Measurements from ENCODE around the gene SLC25A13.

The SLC25A13 gene

DNA sequence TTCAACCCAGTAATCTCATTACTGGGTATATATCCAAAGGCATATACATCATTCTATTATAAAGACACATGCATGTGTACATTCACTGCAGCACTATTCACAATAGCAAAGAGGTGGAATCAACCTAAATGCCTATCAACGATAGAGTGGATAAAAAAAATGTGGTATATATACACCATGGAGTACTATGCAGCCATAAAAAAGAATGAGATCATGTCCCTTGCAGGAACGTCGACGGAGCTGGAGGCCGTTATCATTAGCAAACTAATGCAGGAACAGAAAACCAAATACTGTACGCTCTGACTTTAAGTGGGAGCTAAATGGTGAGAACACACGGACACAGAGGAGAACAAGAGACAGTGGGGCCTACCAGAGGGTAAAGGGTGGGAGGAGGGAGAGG lies 105.5 kb downstream of the SLC25A13 start:
- no peak overlapping the region for H3K9ac ChIP-seq (ENCODE audit: low read length)
- H2AFZ ChIP-seq (ENCODE audit: insufficient read depth, low read length, poor library complexity) = no peak overlapping the region
- no peak overlapping the region for H3K4ac ChIP-seq (ENCODE audit: low read depth, low read length)
- no peak overlapping the region for H2BK120ac ChIP-seq (ENCODE audit: insufficient read depth, low read length, poor library complexity)
- peaks cover 0 to 2% of the 10 kb centered on the region in 2 experiments for H3K4me1 ChIP-seq (ENCODE audit: control insufficient read depth in 1 of 2, insufficient read depth in 2 of 2, low read length in 2 of 2)
- H3K4me2 ChIP-seq (ENCODE audit: low read length) = no peak overlapping the region
- H4K8ac ChIP-seq (ENCODE audit: low read depth, low read length) = no peak overlapping the region
- no peaks in the 10 kb centered on the region for H3K36me3 ChIP-seq (ENCODE audit: control insufficient read depth in 1 of 2, insufficient read depth in 2 of 2, low read length in 2 of 2)
- no peak overlapping the region for H2AK5ac ChIP-seq (ENCODE audit: low read length)
- no peak overlapping the region for H3K23ac ChIP-seq (ENCODE audit: low read length)
- no peaks in the 10 kb centered on the region for H3K79me2 ChIP-seq (ENCODE audit: control insufficient read depth, insufficient read depth, low read length, poor library complexity)
- no peak overlapping the region for H4K12ac ChIP-seq (ENCODE audit: low read depth, low read length)
- no peak overlapping the region for H3K4me3 ChIP-seq (ENCODE audit: low read depth, low read length)
- no peak overlapping the region for H2BK12ac ChIP-seq (ENCODE audit: low read length)
- no peak overlapping the region for H3K14ac ChIP-seq (ENCODE audit: low read length)
- DNase-seq = no peak
- no peak overlapping the region for H3K27ac ChIP-seq (ENCODE audit: low read depth, low read length)
- no CpG with 5 or more reads among the region's 7 CpGs for WGBS (ENCODE audit: extremely low coverage, insufficient coverage, insufficient read length)
- no peak overlapping the region for H2BK5ac ChIP-seq (ENCODE audit: low read depth, low read length, poor library complexity)
- H4K91ac ChIP-seq (ENCODE audit: low read depth, low read length) = no peak overlapping the region
- H3K27me3 ChIP-seq (ENCODE audit: insufficient read depth, low read length) = no peaks in the 10 kb centered on the region
- H3K9me3 ChIP-seq (ENCODE audit: insufficient read depth, low read depth, low read length) = no peaks in the 10 kb centered on the region
- H3K79me1 ChIP-seq (ENCODE audit: low read length) = no peaks in the 10 kb centered on the region
- H3K18ac ChIP-seq (ENCODE audit: low read length) = no peak overlapping the region

DNA sequence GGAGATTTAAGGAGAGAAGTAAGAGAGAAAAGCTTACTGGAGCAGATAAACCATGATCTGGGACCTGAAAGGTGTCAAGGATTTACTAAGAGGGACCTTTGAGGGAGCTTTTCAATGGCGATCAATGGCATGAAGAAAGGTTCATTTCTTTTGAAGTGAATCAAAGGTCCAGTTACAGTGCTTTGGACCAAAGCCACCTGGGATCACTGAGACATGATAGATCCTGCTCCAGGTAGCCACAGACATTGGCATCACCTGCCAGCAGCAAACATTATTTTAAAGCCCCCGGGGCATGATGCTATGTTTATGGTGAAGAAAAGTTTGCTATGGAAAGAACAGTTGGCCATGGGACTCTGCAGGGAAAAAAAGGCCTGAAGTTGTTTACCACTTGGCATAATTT lies 109.4 kb downstream of the SLC25A13 start:
- Histone ChIP-seq H3K9me3 (ENCODE audit: insufficient read depth, low read depth, low read length) (no peaks in the 10 kb centered on the region), H4K8ac (ENCODE audit: low read depth, low read length) (no peak overlapping the region), H3K79me2 (ENCODE audit: control insufficient read depth, insufficient read depth, low read length, poor library complexity) (no peaks in the 10 kb centered on the region), H3K4me3 (ENCODE audit: low read depth, low read length) (no peak overlapping the region), H3K4ac (ENCODE audit: low read depth, low read length) (no peak overlapping the region), H2AK5ac (ENCODE audit: low read length) (no peak overlapping the region), H2BK120ac (ENCODE audit: insufficient read depth, low read length, poor library complexity) (no peak overlapping the region), H3K4me2 (ENCODE audit: low read length) (no peak overlapping the region), H4K91ac (ENCODE audit: low read depth, low read length) (no peak overlapping the region), H4K12ac (ENCODE audit: low read depth, low read length) (no peak overlapping the region), H2AFZ (ENCODE audit: insufficient read depth, low read length, poor library complexity) (no peak overlapping the region), H3K18ac (ENCODE audit: low read length) (no peak overlapping the region), H3K79me1 (ENCODE audit: low read length) (no peaks in the 10 kb centered on the region), H3K23ac (ENCODE audit: low read length) (no peak overlapping the region), H3K36me3 (ENCODE audit: control insufficient read depth in 1 of 2, insufficient read depth in 2 of 2, low read length in 2 of 2) (peaks cover 0 to 2% of the 10 kb centered on the region in 2 experiments), H3K4me1 (ENCODE audit: control insufficient read depth in 1 of 2, insufficient read depth in 2 of 2, low read length in 2 of 2) (no peaks in the 10 kb centered on the region), H2BK12ac (ENCODE audit: low read length) (no peak overlapping the region), H3K14ac (ENCODE audit: low read length) (no peak overlapping the region), H3K9ac (ENCODE audit: low read length) (no peak overlapping the region), H2BK5ac (ENCODE audit: low read depth, low read length, poor library complexity) (no peak overlapping the region), H3K27me3 (ENCODE audit: insufficient read depth, low read length) (no peaks in the 10 kb centered on the region), H3K27ac (ENCODE audit: low read depth, low read length) (no peak overlapping the region)
- WGBS (ENCODE audit: extremely low coverage, insufficient coverage, insufficient read length) = no CpG with 5 or more reads among the region's 2 CpGs
- no peak for DNase-seq

DNA sequence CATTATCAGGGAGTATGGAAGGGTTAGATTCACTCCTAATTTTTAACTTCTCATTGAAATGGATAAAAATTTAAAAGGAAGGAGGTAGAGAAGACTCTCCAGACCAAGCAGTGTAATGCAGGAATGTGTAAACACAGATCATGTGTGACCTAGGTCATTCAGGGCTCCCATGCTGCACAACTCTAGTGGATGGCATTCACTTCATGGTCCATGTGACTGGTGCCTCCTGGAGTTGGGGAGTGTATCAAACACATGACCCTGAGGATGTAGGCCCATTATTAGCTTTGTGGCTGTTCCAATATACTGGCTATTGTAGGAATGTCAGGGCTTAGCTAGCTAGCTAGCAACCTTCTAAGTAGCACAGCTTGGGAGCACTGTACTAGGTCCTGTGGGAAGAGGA lies 109.9 kb downstream of the SLC25A13 start:
- Histone ChIP-seq H3K14ac (ENCODE audit: low read length) (no peak overlapping the region), H3K4ac (ENCODE audit: low read depth, low read length) (no peak overlapping the region), H2BK12ac (ENCODE audit: low read length) (no peak overlapping the region), H3K4me3 (ENCODE audit: low read depth, low read length) (no peak overlapping the region), H2AFZ (ENCODE audit: insufficient read depth, low read length, poor library complexity) (no peak overlapping the region), H3K9ac (ENCODE audit: low read length) (no peak overlapping the region), H3K27ac (ENCODE audit: low read depth, low read length) (no peak overlapping the region), H3K79me2 (ENCODE audit: control insufficient read depth, insufficient read depth, low read length, poor library complexity) (no peaks in the 10 kb centered on the region), H4K91ac (ENCODE audit: low read depth, low read length) (no peak overlapping the region), H3K27me3 (ENCODE audit: insufficient read depth, low read length) (no peaks in the 10 kb centered on the region), H2BK5ac (ENCODE audit: low read depth, low read length, poor library complexity) (no peak overlapping the region), H3K9me3 (ENCODE audit: insufficient read depth, low read depth, low read length) (no peaks in the 10 kb centered on the region), H3K4me1 (ENCODE audit: control insufficient read depth in 1 of 2, insufficient read depth in 2 of 2, low read length in 2 of 2) (no peaks in the 10 kb centered on the region), H4K8ac (ENCODE audit: low read depth, low read length) (no peak overlapping the region), H4K12ac (ENCODE audit: low read depth, low read length) (no peak overlapping the region), H3K18ac (ENCODE audit: low read length) (no peak overlapping the region), H3K4me2 (ENCODE audit: low read length) (no peak overlapping the region), H3K36me3 (ENCODE audit: control insufficient read depth in 1 of 2, insufficient read depth in 2 of 2, low read length in 2 of 2) (peaks cover 0 to 2% of the 10 kb centered on the region in 2 experiments), H3K79me1 (ENCODE audit: low read length) (no peaks in the 10 kb centered on the region), H3K23ac (ENCODE audit: low read length) (no peak overlapping the region), H2AK5ac (ENCODE audit: low read length) (no peak overlapping the region), H2BK120ac (ENCODE audit: insufficient read depth, low read length, poor library complexity) (no peak overlapping the region)
- DNase-seq = no peak

DNA sequence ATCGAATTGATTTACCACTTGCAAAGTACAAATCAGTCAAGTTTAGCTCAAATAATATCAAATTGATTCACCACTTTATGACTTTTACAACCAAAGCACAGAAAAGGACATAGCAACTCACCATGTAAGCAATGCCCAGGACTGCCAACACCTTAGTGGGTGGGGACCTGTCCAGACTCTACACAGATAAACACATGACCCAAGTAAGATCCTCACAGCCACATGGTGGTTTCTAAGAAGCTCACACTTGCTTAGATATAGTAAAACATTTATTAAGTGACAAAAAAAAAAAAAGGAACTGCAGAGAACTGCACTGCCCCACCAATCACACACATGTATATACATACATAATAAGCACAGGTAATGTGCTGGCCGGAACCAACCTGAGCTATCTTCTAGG lies 116.2 kb downstream of the SLC25A13 start:
- H3K27me3 ChIP-seq (ENCODE audit: insufficient read depth, low read length) = no peaks in the 10 kb centered on the region
- H3K4me2 ChIP-seq (ENCODE audit: low read length) = no peak overlapping the region
- H2BK12ac ChIP-seq (ENCODE audit: low read length) = no peak overlapping the region
- no peak overlapping the region for H4K8ac ChIP-seq (ENCODE audit: low read depth, low read length)
- no peaks in the 10 kb centered on the region for H3K9me3 ChIP-seq (ENCODE audit: insufficient read depth, low read depth, low read length)
- no peaks in the 10 kb centered on the region for H3K79me2 ChIP-seq (ENCODE audit: control insufficient read depth, insufficient read depth, low read length, poor library complexity)
- H2AFZ ChIP-seq (ENCODE audit: insufficient read depth, low read length, poor library complexity) = no peak overlapping the region
- no peak overlapping the region for H3K18ac ChIP-seq (ENCODE audit: low read length)
- no peak overlapping the region for H3K4me3 ChIP-seq (ENCODE audit: low read depth, low read length)
- H3K36me3 ChIP-seq (ENCODE audit: control insufficient read depth in 1 of 2, insufficient read depth in 2 of 2, low read length in 2 of 2) = peaks cover 0 to 2% of the 10 kb centered on the region in 2 experiments
- H3K27ac ChIP-seq (ENCODE audit: low read depth, low read length) = no peak overlapping the region
- H4K12ac ChIP-seq (ENCODE audit: low read depth, low read length) = no peak overlapping the region
- no peak overlapping the region for H3K4ac ChIP-seq (ENCODE audit: low read depth, low read length)
- no peak overlapping the region for H3K9ac ChIP-seq (ENCODE audit: low read length)
- no peaks in the 10 kb centered on the region for H3K79me1 ChIP-seq (ENCODE audit: low read length)
- no CpG with 5 or more reads among the region's 2 CpGs for WGBS (ENCODE audit: extremely low coverage, insufficient coverage, insufficient read length)
- H2BK120ac ChIP-seq (ENCODE audit: insufficient read depth, low read length, poor library complexity) = no peak overlapping the region
- no peak overlapping the region for H2BK5ac ChIP-seq (ENCODE audit: low read depth, low read length, poor library complexity)
- no peak overlapping the region for H3K14ac ChIP-seq (ENCODE audit: low read length)
- H2AK5ac ChIP-seq (ENCODE audit: low read length) = no peak overlapping the region
- H3K4me1 ChIP-seq (ENCODE audit: control insufficient read depth in 1 of 2, insufficient read depth in 2 of 2, low read length in 2 of 2) = no peaks in the 10 kb centered on the region
- H4K91ac ChIP-seq (ENCODE audit: low read depth, low read length) = no peak overlapping the region
- no peak for DNase-seq
- H3K23ac ChIP-seq (ENCODE audit: low read length) = no peak overlapping the region
